SK-N-MC (cell line): Measurements from ENCODE around the gene ZKSCAN1.

ENCODE experiments used
- DNase-seq: peaks from one replicate; pipeline ENCODE4 v3.0.0-alpha.2; 2011; ENCODE audit warnings: low read depth, low spot score
- H3K27ac ChIP-seq: fragments of 200-600 bp; sonication (generic); 2 replicates; pipeline ENCODE4 v1.5.1; 2016; ENCODE audit warnings: mixed run types
- H3K36me3 ChIP-seq: fragments of 200-600 bp; sonication (generic); 2 replicates; pipeline ENCODE4 v1.6.1; 2017; ENCODE audit warnings: antibody characterized with exemption, low read length, mixed read lengths; ENCODE audit not compliant: insufficient read depth
- H3K4me3 ChIP-seq: fragments of 200-600 bp; sonication (generic); 2 replicates; pipeline ENCODE4 v1.5.1; 2016
- H3K9ac ChIP-seq: fragments of 200-600 bp; sonication (generic); 2 replicates; pipeline ENCODE4 v1.8.0; 2017; ENCODE audit warnings: mixed run types, mixed read lengths; ENCODE audit not compliant: insufficient read length
- H3K9me3 ChIP-seq: fragments of 200-600 bp; sonication (generic); 2 replicates; pipeline ENCODE4 v1.6.1; 2017; ENCODE audit warnings: low read depth, mild to moderate bottlenecking, antibody characterized with exemption, low read length, moderate library complexity, mixed read lengths
- EZH2 ChIP-seq: fragments of 200-600 bp; sonication (generic); IDR thresholded peaks from one replicate; pipeline ENCODE4 v1.6.1; 2017; ENCODE audit warnings: antibody characterized with exemption
- FOXP2 ChIP-seq: optimal IDR thresholded peaks from 2 replicates; pipeline ENCODE3; 2011; ENCODE audit warnings: mild to moderate bottlenecking, moderate library complexity; ENCODE audit not compliant: insufficient read depth; ENCODE audit errors: extremely low read length, control extremely low read depth
- POLR2AphosphoS5 ChIP-seq: IDR thresholded peaks from 2 replicates; pipeline ENCODE4 v1.6.1; 2012; ENCODE audit warnings: mild to moderate bottlenecking, low read depth, low read length, borderline replicate concordance

The ZKSCAN1 gene

DNA sequence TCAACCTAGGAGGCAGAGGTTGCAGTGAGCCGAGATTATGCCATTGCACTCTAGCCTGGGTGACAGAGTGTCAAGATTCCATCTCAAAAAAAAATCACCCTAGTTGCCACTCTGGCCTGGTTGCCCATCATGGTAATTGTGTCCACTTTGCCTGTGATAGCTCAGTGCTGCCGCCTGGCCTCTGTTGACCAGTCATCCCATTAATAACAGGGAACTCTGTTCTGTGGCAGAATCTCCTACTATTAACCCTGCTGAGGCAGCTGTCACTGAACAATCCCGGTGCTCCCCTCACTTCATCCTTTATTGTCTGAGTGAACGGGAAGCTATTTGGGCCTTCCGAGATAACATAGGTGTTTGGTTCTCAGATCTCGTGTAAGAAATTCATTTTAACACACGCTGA is 51.6 kb downstream of the ZKSCAN1 start:
- H3K9me3 ChIP-seq: peaks cover 23% of the 10 kb centered on the region
- no peak overlapping the region for H3K9ac ChIP-seq
- 0 out of 2 replicates have a peak overlapping the region, but pooled peaks have one; percentile 25 for H3K27ac ChIP-seq
- no peak overlapping the region for H3K4me3 ChIP-seq
- no peak for DNase-seq
- TF ChIP-seq FOXP2 (no peak), EZH2 (no peak), POLR2AphosphoS5 (no peak)
- H3K36me3 ChIP-seq: peaks cover 71% of the 10 kb centered on the region

DNA sequence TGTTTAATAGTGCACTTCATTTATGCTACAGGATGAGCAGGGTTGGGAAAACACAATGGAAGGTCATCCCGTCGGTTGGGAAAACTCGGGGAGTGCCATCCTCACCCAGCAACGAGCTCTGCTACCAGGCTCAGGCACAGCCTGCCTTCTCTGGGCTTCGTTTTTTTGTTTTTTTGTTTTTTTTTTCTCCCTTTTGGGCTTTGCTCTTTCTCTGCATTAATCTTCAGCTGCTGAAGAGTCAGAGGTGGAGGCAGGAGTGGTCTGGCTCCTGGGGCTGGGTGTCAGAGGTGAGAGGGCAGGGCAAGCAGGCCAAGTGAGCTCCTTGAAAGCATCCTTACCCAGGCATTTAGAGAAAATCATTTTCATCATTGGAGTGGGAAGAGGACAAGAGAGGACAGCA is 54.6 kb downstream of the ZKSCAN1 start:
- Histone ChIP-seq H3K27ac (no peak overlapping the region), H3K36me3 (peaks cover 83% of the 10 kb centered on the region), H3K9ac (no peak overlapping the region), H3K4me3 (no peak overlapping the region), H3K9me3 (peaks cover 45% of the 10 kb centered on the region)
- no peak for TF ChIP-seq EZH2
- no peak for TF ChIP-seq POLR2AphosphoS5
- TF ChIP-seq FOXP2: no peak
- no peak for DNase-seq

DNA sequence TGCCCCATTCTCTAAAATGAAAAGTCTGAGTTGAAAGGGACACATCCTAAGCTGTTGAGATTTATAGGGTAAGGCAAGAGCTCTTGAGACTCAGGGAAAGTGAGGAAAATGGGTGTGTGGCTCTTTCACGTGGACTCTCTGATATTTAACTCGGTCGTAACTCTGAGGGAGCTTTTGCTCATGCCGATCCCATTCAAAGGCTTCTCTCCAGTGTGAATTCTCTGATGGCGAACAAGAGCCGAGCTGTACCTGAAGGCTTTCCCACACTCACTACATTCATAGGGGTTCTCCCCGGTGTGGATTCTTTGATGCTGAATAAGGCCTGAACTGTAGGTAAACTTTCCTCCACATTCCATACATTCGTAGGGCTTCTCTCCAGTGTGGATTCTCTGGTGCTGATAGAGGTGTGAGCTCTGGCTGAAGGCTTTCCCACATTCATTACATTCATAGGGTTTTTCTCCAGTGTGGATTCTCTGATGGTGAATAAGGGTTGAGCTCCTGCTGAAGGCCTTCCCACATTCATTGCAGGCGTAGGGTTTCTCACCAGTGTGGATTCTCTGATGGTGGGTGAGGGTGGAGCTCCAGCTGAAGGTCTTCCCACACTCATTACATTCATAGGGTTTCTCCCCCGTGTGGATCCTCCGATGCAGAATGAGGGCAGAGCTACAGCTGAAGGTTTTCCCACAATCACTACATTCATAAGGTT is 55.8 kb downstream of the ZKSCAN1 start:
- H3K9ac ChIP-seq: no peak overlapping the region
- H3K27ac ChIP-seq: no peak overlapping the region
- no peak for DNase-seq
- peaks cover 83% of the 10 kb centered on the region for H3K36me3 ChIP-seq
- H3K9me3 ChIP-seq: peaks cover 55% of the 10 kb centered on the region
- H3K4me3 ChIP-seq: peak overlapping the region; percentile 38; the same call in 1 of the 2 replicates
- TF ChIP-seq EZH2 (no peak), POLR2AphosphoS5 (no peak; the same call in 1 of the 2 replicates), FOXP2 (no peak)

DNA sequence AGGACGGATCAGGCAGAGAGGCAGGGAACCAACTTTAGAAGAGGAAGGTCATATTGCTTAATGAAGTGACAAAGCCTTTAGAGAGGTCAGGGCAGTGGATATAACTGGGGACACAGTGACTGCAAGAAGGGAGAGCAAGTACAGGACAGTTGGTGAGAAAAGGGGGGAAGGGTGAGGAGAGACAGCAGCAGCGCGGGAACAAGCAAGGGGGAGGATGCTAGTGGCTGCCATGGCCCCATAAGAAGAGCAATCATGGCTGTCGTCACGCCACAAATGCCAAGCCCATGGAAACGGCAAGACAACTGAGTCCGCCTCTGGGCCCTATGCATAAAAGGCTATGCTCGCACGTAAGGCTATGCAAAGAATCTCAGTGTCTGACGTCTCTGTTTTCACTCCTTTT is 57.1 kb downstream of the ZKSCAN1 start:
- no peak for TF ChIP-seq FOXP2
- TF ChIP-seq EZH2: no peak
- no peak for TF ChIP-seq POLR2AphosphoS5
- Histone ChIP-seq H3K36me3 (peaks cover 90% of the 10 kb centered on the region), H3K9me3 (peaks cover 63% of the 10 kb centered on the region), H3K9ac (no peak overlapping the region), H3K4me3 (no peak overlapping the region), H3K27ac (no peak overlapping the region)
- DNase-seq: no peak

DNA sequence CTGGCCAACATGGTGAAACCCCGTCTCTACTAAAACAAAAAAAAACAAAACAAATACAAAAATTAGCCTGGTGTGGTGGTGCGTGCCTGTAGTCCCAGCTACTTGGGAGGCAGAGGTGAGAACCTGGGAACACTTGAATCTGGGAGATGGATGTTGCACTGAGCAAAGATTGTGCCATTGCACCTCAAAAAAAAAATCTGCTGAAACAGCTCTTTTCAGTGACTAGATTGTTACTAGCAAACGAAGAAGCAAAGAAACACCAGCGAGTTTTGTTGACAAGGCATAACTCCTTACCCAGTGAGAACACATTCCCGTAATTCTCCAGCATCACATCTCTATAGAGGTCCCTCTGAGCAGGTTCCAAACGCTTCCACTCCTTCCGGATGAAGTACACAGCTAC is 59.4 kb downstream of the ZKSCAN1 start:
- no peak for DNase-seq
- no peak for TF ChIP-seq FOXP2
- no peak for TF ChIP-seq EZH2
- TF ChIP-seq POLR2AphosphoS5: no peak
- peaks cover 78% of the 10 kb centered on the region for H3K9me3 ChIP-seq
- H3K27ac ChIP-seq: no peak overlapping the region
- peaks cover 100% of the 10 kb centered on the region for H3K36me3 ChIP-seq
- H3K4me3 ChIP-seq: no peak overlapping the region
- H3K9ac ChIP-seq: no peak overlapping the region

DNA sequence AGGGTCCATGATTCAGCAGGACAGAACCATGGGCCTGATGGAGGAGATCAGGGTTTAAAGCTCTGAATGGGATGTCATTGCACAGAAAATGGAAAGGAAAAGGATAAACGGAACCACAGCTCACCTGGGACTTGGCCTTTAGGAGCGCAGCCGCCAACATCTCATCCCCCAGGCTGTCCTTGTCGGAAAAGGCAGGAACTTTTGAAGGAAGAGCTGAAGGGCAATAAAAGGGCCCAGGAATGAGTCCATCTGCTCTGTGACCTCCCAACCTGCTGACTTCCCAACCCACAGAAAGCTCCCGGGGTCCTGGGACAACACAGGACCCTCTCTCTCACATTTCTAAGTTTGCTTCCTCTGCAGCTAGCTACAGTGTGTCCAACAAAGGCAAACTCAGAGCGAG is 60.0 kb downstream of the ZKSCAN1 start:
- Histone ChIP-seq H3K27ac (no peak overlapping the region), H3K36me3 (peaks cover 100% of the 10 kb centered on the region), H3K9me3 (peaks cover 74% of the 10 kb centered on the region), H3K4me3 (no peak overlapping the region), H3K9ac (no peak overlapping the region)
- TF ChIP-seq POLR2AphosphoS5 (no peak), FOXP2 (no peak), EZH2 (no peak)
- DNase-seq: no peak

DNA sequence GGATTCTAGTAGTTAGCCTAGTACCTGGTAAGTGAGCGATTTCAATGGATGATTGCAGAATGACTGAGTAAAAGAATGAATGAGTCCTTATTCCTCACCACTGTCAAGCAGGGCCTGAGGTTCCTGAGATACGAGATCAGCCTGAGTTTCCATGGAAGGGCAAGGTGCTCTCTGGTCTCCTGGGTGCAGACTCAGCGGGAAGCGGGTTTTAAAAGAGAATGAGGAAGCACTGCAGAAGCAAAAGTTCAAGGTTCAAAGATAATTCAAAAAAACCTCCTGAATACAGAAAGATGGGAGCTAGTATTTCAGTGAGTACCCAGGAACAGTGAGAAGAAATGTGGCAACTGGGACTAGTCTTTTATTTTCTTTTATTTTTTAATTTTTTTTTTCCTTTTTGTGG is 61.8 kb downstream of the ZKSCAN1 start:
- H3K9me3 ChIP-seq: peaks cover 56% of the 10 kb centered on the region
- peaks cover 83% of the 10 kb centered on the region for H3K36me3 ChIP-seq
- no peak overlapping the region for H3K27ac ChIP-seq
- TF ChIP-seq FOXP2 (no peak), EZH2 (no peak), POLR2AphosphoS5 (no peak)
- H3K4me3 ChIP-seq: no peak overlapping the region
- no peak overlapping the region for H3K9ac ChIP-seq
- no peak for DNase-seq

DNA sequence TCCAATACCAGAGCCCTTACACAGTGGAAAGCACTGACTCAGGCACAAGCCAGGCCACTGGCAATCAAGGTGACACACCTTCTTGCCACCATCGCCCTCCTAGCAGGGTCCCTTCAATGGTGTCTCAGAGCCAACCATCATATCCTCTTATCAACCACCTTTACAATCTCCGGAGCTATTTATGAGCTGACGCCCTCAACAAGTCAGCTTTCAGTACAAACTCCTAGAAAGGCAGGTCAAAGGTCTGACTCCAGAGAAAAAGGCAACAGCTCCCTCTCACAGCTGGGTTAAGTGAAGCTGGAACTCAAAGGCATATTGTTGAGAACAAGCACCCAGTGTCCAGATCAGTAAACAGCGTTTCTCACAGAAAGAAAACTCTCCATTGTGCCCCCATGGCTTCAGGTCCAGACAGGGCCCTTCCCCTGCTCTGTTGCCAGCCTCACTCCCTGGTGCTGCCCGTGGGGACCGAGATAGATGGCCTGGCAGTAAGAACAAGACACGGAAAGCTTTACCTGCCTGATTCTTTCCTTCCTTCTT is 63.7 kb downstream of the ZKSCAN1 start:
- peaks cover 64% of the 10 kb centered on the region for H3K36me3 ChIP-seq
- TF ChIP-seq EZH2 (no peak), FOXP2 (no peak), POLR2AphosphoS5 (no peak)
- H3K27ac ChIP-seq: no peak overlapping the region
- peaks cover 42% of the 10 kb centered on the region for H3K9me3 ChIP-seq
- H3K9ac ChIP-seq: no peak overlapping the region
- no peak for DNase-seq
- no peak overlapping the region; the same call in 1 of the 2 replicates for H3K4me3 ChIP-seq
